ENCODE results near the gene PBX2.
A peak's percentile ranks its signal among the peaks of the same experiment; 100 is the strongest.
"Not testable (repeated sequence)": the region's sequence is repeated elsewhere in the genome, so short reads cannot be mapped to it uniquely, and the experiment has no call there.

Gene PBX2

DNA sequence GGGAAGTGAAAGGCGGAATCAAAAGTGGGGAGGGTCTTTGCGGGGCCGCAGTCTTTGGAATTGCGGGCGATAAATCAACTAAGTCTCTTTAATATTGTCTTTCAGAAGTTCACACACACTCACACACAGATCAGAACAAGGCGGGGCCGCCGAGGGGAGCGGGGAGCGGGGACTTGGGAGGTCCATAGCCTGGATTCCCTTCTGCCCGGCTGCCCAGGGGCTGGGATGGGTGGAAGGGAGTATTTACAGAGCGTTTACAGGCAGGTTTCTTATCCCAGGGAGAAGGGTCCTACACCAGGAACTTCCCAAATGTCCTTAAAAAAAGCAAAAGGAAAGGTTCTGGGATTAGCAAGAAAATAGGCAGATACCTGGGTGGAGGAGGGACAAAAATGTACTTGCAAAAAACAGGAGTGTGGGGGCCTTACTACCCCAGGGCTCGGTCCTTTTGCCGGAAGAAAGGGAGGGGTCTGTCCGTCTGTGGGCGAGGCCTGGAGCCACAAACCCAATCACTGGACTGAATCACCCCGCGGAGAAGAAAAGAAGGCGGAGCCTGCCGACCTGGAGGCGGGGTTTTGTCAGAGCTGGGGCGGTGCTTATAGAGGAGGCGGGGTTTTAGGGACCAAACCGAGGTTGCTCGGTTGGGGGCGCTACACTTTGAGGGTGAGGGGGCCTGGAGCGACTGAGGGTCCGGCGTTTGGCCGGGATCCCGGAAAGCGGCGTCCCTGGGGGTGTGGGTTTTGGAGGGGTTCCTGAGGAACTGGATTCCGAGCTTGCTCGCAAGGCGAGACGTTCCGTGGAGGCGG, 41.5 kb downstream of the PBX2 start:
- DNase-seq, result peak; percentile 93

DNA sequence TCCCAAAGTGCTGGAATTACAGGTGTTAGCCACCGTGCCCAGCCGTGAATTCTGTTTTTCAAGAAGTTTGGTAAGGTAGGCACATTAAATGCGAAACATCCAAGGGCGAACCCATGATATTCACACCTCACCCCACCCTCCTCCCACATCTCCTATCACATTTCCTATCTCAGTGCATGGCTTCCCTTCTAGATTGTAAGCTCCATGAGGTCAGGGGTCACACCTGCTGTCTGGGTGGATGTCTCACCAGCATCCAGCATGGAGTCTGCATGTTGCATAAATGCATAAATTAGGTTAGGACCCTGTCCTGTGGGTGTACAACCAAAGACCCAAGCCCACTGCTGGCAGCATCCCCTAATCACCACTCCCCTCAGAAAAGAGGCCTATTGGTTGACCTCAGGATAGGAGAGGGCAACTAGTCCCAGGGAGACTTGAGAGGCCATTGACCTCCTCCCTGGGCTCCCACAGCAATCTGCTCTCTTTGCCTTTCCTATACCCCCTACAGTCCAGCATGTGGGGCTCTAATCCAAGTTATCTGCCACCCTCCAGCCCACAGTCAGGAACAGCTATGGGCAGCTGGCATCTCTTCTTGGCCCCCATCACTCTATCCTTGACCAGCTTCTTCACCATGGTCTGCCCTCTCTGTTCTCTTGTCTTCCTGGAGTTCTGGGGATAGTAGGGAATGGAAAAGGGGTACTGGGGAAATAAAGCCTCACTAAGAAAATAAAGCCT, 42.4 kb downstream of the PBX2 start:
- DNase-seq, result peak; percentile 60

DNA sequence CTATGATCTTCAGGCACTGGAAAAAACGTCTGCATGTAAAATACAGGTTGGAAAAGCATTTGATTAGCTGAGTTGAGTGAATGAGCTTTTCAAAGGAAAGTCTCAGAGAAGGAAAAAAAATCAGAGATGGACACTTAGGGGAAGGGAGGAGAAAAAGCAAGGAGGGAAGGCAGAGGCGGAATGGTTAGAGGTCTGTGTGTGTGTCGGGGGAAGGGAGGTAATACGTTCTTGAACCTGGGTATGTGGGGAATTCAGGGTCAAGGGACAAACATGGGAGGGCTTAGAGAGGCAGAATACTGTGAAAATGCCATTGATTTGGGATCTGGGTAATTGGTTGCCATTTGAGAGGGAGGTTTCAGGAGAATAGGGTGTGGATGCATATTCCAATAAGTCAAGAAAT, 43.3 kb downstream of the PBX2 start:
- DNase-seq, result no peak

DNA sequence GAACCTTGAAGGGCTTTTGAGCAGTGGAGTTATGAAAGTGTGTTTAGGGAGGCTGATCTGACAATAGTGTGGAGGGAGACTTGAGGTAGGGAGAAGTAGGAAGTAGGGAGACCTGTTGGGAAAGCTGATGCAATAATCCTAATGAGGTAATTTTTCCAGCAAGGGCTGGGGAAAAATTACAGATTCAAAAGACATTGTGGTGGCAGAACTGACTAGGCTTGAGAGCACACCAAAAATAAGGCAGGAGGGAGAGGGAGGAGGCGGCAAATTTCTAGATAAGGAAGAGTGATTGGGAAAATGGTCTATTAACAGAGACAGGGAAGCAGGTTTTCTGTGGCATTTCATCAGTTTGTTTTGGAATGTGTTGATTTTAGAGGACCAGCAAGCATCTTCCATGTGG, 43.7 kb downstream of the PBX2 start:
- no peak for DNase-seq

DNA sequence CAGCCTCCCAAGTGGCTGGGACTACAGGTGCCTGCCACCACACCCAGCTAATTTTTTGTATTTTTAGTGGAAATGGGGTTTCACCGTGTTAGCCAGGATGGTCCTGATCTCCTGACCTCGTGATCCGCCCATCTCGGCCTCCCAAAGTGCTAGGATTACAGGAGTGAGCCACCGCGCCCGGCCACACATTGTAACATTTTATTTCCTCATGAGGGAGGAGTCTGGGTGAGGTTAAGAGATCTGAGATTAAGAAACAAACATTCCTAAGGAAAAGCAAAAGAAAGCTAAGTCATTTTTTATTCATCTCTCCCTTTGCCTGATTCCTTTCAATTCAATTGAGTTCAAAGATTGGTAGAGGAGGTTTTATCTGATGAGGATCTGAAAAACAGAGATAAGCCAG, 45.8 kb downstream of the PBX2 start:
- DNase-seq, result not testable (repeated sequence)

DNA sequence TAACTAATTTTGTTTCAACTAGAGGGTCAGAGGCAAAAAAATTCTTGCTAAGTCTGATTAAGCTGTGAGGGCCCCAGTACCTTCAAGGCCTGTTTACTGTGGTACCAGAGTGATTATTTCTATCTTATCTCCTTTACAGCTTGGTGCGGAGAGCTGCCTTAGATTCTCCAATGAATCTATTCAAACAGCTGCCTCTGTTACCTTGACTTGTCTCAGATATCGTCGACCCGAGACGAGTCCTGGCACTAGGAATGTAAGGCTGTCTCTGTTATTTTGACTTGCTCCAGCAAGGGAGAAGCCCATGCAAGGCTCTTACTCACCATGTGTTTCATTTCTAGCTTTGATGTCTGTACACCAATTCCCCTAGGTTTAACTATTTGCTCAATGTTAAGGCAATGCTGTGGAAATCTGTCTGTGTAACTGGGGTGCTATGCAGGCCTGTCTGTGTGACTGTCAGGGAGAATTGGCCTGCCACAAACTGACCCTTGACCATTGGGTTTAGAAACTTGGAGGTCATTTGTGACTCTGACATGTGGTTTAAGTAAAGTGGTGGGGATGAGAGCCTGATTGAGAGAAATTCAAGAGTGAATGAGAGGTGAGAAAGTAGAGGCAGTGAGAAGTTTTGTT, 49.5 kb downstream of the PBX2 start:
- peak; percentile 58 for DNase-seq

DNA sequence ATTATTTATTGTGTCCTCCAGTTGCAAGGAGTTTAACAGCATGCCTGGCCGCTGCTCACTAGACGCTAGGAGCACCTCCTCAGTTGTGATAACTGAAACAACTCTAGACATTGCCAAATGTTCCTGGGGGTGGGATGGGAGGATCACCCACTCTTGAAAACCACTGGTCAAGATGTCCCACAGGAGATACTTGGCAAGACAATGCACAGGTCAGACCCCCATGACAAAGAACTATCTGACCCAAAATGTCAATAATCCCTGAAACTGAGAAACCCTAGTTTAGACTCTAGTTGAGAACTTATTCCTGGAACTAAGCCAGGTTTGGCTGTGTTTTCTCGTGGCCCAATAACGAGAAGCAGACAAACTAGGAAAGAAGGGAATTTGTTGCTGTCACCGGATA, 50.4 kb downstream of the PBX2 start:
- no peak for DNase-seq

- DNase-seq, result no peak
These were observed 52.5 kb downstream of the PBX2 start for GRCh38 chr6:32137454-32137853.
